Medulla oblongata (tissue), 1 donor: Measurements from ENCODE around the gene TFB1M.
"Not testable (repeated sequence)": the region's sequence is repeated elsewhere in the genome, so short reads cannot be mapped to it uniquely, and the experiment has no call there.

Source experiments
- DNase-seq: peaks from one replicate; pipeline ENCODE4 v3.0.0-alpha.2; 2015; ENCODE audit errors: extremely low spot score

TFB1M gene

GRCh38 chr6:155314092-155314772 lies at the start of gene TFB1M:
TSS of gene TFB1M (minus strand) at chr6:155314484. CDS start at chr6:155314428, 56 bp downstream.
- peak; percentile 99 for DNase-seq

GRCh38 chr6:155364021-155364420 lies 49.7 kb upstream of the TFB1M start:
- DNase-seq, result not testable (repeated sequence)

DNA sequence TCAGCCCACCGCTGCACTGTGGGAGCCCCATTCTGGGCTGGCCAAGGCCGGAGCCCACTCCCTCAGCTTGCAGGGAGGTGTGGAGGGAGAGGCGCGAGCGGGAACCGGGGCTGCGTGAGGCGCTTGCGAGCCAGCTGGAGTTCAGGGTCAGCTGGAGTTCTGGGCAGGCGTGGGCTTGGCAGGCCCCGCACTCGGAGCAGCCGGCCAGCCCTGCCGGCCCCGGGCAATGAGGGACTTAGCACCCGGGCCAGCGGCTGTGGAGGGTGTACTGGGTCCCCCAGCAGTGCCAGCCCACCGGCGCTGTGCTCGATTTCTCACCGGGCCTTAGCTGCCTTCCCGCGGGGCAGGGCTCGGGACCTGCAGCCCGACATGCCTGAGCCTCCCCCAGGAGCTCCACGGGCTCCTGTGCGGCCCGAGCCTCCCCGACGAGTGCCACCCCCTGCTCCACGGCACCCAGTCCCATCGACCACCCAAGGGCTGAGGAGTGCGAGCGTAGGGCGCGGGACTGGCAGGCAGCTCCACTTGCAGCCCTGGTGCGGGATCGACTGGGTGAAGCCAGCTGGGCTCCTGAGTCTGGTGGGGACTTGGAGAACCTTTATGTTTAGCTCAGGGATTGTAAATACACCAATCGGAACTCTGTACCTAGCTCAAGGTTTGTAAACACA lies 48.8 kb upstream of the TFB1M start:
- DNase-seq, result not testable (repeated sequence)

- DNase-seq, result no peak
Observed at GRCh38 chr6:155354167-155354566, 39.9 kb upstream of the TFB1M start.

DNA sequence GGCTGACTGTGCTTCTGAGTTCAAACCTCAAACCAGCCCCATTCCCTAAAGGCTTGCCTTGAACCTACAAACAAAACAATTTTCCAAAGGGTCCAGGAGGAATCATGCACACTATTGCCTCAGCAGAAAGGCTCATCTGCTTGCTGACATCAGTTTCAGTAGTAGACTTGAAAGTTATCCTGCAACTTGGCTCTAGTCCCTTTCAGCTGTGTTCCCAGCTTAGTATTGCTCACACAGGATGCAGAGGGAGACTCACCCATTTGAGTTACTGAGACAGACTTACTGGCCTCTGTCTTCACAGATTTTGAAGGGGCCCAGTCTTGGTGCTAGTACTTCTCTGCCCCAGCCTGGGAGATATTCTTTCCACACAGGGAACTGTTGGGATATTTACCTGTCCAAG lies 38.5 kb upstream of the TFB1M start:
- DNase-seq, result no peak

GRCh38 chr6:155352130-155352420 lies 37.8 kb upstream of the TFB1M start:
- no peak for DNase-seq

GRCh38 chr6:155351273-155352129 lies 37.2 kb upstream of the TFB1M start:
- no peak for DNase-seq

DNA sequence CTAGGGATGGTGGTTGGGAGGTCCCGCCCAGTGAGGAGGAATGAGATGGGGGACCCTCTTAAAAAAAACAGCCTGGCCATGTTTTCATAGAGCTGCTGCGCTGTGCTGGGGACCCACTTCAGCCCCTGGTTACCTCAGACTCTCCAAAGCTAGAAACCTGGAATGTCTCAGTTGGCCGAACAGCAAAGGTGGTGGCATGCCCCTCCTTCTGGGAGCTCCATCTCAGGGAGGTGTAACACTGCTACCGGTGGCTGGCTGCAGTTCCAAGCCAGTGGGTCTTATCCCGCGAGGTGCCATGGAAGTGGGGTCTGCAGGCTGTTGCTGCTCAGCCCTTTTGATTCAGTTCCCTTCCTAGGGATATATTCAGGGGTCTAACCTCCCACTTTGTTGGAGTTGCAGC lies 35.7 kb upstream of the TFB1M start:
- no peak for DNase-seq

- no peak for DNase-seq
Observed at GRCh38 chr6:155349129-155349528, 34.8 kb upstream of the TFB1M start.

DNA sequence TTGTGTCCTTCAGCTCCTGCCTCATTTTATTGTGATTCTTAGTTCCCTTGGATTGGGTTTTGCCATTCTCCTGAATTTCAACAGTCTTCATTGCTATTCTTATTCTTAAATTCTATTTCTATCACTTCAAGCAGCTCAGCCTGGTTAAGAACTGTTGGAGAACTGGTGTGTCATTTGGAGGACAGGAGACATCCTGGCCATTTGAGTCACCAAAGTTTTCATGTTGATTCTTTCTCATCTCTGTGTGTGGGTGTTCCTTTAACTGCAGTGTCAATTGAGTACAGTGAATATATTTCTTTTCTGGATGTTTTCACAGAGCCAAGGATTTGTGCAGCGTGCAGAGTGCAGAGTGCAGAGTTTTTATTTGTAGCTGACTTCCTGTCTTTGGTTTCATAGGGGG lies 33.5 kb upstream of the TFB1M start:
- no peak for DNase-seq

DNA sequence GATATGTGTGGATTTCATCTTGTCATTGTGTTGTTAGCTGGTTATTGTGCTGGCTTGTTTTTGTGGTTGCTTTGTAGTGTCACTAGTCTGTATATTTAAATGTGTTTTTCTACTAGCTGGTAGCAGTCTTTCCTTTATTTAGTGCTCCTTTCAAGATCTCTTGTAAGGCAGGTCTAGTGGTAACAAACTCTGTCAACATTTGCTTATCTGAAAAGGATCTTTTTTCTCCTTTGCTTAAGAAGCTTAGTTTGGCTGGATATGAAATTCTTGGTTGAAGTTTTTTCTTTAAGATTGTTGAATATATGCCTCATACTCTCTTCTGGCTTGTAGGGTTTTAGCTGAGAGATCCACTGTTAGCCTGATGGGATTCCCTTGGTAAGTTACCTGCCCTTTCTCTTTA lies 32.7 kb upstream of the TFB1M start:
- DNase-seq, result no peak

DNA sequence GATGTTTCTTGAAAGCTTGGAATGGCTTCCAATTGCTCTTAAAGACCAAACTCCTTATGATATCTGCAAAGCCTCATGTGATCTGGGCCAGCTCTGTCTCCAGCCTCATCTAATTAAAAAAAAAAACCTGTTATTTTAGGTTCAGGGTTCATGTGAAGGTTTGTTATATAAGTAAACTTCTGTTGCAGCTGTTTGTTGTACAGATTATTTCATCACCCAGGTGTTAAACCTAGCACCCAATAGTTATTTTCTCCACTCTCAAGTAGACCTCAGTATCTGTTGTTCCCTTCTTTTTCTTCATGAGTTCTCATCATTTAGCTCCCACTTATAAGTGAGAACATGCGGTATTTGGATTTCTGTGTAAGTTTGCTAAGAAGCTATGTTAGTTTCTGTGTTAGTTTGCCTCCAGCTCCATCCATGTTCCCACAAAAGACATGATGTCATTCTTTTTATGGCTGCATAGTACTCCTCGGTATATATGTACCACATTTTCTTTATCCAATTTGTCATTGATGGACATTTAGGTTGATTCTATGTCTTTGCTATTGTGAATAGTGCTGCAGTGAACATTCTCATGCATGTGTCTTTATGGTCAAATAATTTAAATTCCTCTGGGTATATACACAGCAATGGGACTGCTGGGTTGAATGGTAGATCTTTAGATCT lies 30.2 kb upstream of the TFB1M start:
- DNase-seq, result no peak

DNA sequence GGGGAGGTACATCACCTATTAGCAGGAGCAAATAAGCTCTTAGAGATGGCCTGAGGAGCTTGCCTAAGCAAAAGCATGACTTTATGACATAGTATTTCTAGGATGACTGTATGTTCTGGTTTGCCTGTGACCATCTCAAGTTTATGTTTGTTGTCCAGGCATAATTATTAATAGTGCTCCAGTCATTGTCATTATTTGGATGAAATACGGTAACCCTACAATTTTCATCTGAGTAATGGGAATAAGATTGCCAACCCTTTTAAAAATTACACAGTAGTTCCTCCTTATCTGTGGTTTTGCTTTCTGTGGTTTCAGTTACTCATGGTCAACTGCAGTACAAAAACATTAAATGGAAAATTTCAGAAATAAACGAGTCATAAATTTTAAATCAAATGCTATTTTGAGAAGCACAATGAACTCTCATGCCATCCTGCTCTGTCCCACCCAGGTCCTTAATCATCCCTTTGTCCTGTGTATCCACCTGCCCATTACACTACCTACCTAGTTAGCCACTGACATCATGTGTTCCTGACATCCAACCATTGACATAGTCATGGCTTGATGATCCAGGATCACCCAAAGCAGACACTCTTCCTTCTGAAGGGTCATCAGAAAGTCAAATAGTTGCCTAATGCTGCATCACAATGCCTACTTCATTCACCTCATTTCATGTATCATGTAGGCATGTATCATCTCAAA lies 27.0 kb upstream of the TFB1M start:
- DNase-seq, result no peak

DNA sequence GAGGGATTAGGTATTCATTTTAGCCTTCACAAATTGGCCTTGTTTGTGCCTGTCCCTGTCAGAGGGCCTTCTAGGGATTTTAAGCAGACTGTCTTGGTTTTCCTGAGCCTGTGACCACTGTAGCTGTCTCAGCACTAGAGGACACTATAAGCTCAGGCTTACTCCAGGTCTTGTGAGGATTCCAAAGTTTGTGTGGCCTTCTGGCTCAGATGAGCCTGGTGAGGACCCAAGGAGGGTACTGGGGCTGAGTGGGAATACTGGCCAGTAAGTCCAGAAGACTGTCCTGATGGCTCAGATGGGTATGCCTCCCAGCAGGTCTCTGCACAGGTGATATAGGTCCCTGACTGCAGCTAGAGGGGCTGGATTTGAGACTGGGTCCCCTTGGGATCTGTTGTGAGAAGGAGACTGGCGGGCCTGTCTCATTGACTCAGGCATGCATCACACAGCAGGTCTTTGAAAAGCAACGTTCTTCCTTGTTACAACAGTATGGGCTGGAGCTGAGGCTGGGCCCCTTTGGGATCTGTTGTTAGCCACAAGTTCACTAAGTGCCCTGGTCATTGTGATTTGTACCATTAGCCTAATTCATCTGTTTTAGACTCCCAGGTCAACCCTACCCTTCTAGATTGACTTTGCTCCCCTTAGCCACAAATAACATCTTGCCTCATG lies 26.3 kb upstream of the TFB1M start:
- DNase-seq, result no peak

- not testable (repeated sequence) for DNase-seq
Observed at GRCh38 chr6:155339929-155340328, 25.6 kb upstream of the TFB1M start.

DNA sequence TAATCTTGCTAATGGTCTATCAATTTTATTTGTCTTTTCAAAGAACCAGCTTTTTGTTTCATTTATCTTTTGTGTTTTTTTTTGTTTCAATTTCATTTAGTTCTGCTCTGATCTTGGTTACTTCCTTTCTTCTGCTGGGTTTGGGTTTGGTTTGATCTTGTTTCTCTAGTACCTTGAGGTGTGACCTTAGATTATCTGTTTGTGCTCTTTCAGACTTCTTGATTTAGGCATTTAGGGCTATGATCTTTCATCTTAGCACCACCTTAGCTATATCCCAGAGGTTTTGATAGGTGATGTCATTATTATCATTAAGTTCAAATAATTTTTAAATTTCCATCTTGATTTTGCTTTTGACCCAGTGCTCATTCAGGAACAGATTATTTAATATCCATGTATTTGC lies 24.0 kb upstream of the TFB1M start:
- not testable (repeated sequence) for DNase-seq

GRCh38 chr6:155335265-155335664 lies 21.0 kb upstream of the TFB1M start:
- DNase-seq, result no peak

GRCh38 chr6:155334073-155334472 lies 19.8 kb upstream of the TFB1M start:
- DNase-seq, result not testable (repeated sequence)

- DNase-seq, result no peak
Observed at GRCh38 chr6:155333414-155333813, 19.1 kb upstream of the TFB1M start.

GRCh38 chr6:155330922-155331321 lies 16.6 kb upstream of the TFB1M start:
- DNase-seq, result no peak

GRCh38 chr6:155330133-155330734 lies 15.9 kb upstream of the TFB1M start:
- no peak for DNase-seq
